ENCODE data around the gene EMC8.

DNA sequence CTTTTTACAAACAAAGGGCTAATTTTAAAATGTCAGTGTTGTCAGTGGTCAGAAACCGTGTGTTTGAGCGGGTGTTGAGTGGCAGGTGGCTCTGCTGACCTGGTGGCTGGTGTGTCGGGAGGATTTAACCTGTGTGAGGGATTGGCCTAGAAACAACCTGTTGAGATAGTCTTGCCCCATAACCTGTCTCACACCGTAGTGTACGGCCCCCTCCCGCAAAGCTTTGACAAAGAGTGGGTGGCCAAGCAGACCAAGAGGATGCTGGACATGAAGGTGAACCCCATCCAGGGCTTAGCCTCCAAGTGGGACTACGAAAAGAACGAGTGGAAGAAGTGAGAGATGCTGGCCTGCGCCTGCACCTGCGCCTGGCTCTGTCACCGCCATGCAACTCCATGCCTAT lies 7.2 kb upstream of the EMC8 start:
- no peak for TF ChIP-seq RAD21 (IDR thresholded peaks at IDR 0.05)
- TF ChIP-seq CTCF (IDR thresholded peaks at IDR 0.05; ENCODE audit: low read depth, low read length, missing input control), result no peak
- no peak for TF ChIP-seq YY1 (IDR thresholded peaks at IDR 0.05)
- no peak for TF ChIP-seq SP1 (IDR thresholded peaks at IDR 0.05)
- no peak for TF ChIP-seq FOXA1 (IDR thresholded peaks at IDR 0.05)
- TF ChIP-seq JUND (IDR thresholded peaks at IDR 0.05), result no peak
- TF ChIP-seq EGR1 (IDR thresholded peaks at IDR 0.05; ENCODE audit: low read depth in 2 of 2), result no peak
- no peak for TF ChIP-seq GABPA (IDR thresholded peaks at IDR 0.05 in 1 of 2, conservative IDR thresholded peaks at IDR 0.05 in 1 of 2)
- TF ChIP-seq, protein P1, sequence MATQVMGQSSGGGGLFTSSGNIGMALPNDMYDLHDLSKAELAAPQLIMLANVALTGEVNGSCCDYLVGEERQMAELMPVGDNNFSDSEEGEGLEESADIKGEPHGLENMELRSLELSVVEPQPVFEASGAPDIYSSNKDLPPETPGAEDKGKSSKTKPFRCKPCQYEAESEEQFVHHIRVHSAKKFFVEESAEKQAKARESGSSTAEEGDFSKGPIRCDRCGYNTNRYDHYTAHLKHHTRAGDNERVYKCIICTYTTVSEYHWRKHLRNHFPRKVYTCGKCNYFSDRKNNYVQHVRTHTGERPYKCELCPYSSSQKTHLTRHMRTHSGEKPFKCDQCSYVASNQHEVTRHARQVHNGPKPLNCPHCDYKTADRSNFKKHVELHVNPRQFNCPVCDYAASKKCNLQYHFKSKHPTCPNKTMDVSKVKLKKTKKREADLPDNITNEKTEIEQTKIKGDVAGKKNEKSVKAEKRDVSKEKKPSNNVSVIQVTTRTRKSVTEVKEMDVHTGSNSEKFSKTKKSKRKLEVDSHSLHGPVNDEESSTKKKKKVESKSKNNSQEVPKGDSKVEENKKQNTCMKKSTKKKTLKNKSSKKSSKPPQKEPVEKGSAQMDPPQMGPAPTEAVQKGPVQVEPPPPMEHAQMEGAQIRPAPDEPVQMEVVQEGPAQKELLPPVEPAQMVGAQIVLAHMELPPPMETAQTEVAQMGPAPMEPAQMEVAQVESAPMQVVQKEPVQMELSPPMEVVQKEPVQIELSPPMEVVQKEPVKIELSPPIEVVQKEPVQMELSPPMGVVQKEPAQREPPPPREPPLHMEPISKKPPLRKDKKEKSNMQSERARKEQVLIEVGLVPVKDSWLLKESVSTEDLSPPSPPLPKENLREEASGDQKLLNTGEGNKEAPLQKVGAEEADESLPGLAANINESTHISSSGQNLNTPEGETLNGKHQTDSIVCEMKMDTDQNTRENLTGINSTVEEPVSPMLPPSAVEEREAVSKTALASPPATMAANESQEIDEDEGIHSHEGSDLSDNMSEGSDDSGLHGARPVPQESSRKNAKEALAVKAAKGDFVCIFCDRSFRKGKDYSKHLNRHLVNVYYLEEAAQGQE (IDR thresholded peaks at IDR 0.05), result no peak
- TF ChIP-seq TAF1 (conservative IDR thresholded peaks at IDR 0.05), result no peak
- no peak for TF ChIP-seq ATF3 (IDR thresholded peaks at IDR 0.05)

Measured in liver (tissue), 3 donors.